ENCODE results near the gene LSP1.
"Not testable (repeated sequence)": the region's sequence is repeated elsewhere in the genome, so short reads cannot be mapped to it uniquely, and the experiment has no call there.

LSP1 gene

GRCh38 chr11:1863352-1864216, 10.7 kb downstream of the LSP1 start:
- no peak for ATAC-seq
- no peak for DNase-seq

DNA sequence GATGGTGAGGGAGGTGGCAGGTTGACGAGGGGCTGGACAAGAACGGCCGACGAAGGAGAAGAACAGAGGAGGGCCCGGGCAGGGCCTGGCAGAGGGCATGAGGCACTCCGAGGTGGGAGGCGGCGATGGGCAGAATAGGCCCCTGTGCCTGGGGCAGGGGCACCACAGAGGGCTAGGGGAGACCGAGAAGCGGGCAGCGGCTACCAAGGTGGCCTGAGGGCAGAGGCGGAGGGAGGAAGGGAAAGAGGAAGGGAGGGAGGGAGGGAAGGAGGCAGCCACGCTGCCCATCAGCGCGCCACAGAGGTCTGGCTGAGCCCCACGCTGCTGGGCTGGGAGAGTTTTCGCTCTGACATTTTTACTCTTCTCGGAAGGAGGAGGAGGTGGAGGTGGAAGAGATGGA, 11.3 kb downstream of the LSP1 start:
- no peak for ATAC-seq
- DNase-seq, result no peak

- ATAC-seq, result no peak
- no peak for DNase-seq
Measured at GRCh38 chr11:1864831-1865665, 12.2 kb downstream of the LSP1 start.

GRCh38 chr11:1866226-1866625, 13.3 kb downstream of the LSP1 start:
- no peak for ATAC-seq
- no peak for DNase-seq

DNA sequence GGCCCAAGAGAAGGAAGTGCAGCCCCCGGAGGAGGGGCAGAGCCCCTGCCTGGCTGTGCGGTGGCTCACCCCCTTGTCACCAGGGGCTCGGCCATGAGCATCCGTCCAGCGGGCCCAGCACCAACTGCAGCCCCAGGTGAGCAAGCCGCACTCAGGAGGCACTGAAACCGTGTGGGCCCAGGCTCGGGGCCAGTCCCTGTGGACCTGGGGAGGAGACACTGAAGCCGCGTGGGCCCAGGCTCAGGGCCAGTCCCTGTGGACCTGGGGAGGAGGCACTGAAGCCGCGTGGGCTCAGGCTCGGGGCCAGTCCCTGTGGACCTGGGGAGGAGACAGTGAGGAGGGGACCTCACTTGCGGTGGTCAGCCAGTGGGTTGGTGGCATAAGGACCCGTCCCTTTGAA, 13.9 kb downstream of the LSP1 start:
- no peak for DNase-seq
- no peak for ATAC-seq

GRCh38 chr11:1867381-1867780, 14.5 kb downstream of the LSP1 start:
- DNase-seq, result no peak
- no peak for ATAC-seq

GRCh38 chr11:1868056-1868635, 15.3 kb downstream of the LSP1 start:
- ATAC-seq (no peak), DNase-seq (no peak)

DNA sequence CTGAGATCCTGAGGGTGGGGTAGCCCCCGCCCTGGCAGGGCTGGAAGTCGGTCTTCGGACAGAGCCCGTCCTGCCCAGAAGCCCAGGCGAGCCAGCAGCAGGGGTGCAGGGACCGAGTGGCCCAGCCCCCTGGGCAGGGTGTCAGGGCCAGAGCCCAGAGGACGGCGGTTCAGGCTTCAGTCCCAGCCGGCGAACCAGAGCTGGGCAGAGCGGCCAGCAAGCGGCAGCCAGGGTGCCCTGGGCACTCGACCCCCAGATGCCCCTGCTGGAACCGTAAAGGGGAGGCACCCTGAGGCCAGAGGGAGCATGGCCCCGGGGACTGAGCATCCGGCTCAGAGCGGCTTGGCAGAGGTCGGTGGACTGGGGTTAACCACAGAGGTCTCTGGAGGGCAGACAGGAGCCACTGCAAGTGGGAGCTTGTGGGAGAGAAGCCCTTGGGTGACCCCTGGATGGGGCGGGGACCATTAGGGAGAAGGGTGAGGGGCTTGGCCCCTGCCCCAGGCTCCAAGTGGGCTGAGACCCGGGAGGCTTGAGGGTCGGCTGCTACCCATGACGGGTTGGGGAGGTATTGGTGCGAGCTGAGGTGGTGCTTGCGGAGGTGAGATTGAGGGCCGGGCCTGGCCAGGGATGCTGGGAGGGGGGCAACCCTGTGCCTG, 15.9 kb downstream of the LSP1 start:
- ATAC-seq (no peak), DNase-seq (no peak)

- ATAC-seq (no peak), DNase-seq (no peak)
Measured at GRCh38 chr11:1869427-1870325, 16.8 kb downstream of the LSP1 start.

GRCh38 chr11:1870326-1870696, 17.4 kb downstream of the LSP1 start:
- DNase-seq, result no peak
- ATAC-seq, result no peak

DNA sequence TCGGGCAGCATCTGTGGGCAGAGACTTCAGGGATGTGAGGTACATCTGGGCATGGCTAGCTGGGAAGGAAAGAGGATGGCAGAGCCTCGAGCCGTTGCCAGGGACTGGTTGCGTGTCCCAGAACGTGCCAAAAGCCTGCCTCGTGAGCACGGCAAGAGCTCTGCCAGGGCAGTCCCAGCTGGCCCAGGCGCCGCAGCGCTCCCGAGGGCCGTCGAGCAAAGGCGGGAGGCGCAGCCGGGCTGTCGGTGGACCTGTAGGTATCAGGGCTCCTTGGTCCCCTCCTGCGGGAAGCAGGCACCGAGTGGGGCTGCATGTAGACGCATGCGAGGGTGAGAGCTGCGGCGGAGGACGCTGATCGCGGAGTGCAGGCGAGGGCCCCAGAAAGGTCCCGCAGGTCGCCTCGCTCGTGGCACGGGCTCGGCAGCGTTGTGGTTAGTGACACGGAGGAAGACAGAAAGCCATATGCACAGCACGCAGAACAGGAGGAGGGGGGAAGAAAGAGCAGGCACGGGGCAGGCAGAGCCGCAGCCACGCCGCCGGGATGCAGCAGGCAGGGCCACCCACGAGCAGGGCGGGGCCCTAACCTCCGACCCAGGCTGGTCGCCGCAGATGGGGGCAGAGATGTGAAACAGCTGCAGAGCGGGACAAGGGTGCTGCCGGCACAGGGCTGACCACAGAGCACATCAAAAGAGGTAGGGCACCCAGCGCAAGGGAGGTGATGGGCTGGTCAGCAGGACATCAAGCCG, 18.0 kb downstream of the LSP1 start:
- ATAC-seq (peak; percentile 55), DNase-seq (peak; percentile 48)

- DNase-seq (no peak), ATAC-seq (no peak)
Measured at GRCh38 chr11:1871531-1871930, 18.6 kb downstream of the LSP1 start.

GRCh38 chr11:1872267-1872985, 19.5 kb downstream of the LSP1 start:
- DNase-seq (no peak), ATAC-seq (no peak)

- peak; percentile 29 for ATAC-seq
- DNase-seq, result no peak
Measured at GRCh38 chr11:1873048-1873812, 20.3 kb downstream of the LSP1 start.

- not testable (repeated sequence) for DNase-seq
Measured at GRCh38 chr11:1873813-1874150, 20.9 kb downstream of the LSP1 start.

GRCh38 chr11:1874441-1875092, 21.7 kb downstream of the LSP1 start:
- ATAC-seq, DNase-seq: not testable (repeated sequence)

More at GRCh38 chr11:1873813-1874150, 20.9 kb downstream of the LSP1 start:
- not testable (repeated sequence) for ATAC-seq

DNA sequence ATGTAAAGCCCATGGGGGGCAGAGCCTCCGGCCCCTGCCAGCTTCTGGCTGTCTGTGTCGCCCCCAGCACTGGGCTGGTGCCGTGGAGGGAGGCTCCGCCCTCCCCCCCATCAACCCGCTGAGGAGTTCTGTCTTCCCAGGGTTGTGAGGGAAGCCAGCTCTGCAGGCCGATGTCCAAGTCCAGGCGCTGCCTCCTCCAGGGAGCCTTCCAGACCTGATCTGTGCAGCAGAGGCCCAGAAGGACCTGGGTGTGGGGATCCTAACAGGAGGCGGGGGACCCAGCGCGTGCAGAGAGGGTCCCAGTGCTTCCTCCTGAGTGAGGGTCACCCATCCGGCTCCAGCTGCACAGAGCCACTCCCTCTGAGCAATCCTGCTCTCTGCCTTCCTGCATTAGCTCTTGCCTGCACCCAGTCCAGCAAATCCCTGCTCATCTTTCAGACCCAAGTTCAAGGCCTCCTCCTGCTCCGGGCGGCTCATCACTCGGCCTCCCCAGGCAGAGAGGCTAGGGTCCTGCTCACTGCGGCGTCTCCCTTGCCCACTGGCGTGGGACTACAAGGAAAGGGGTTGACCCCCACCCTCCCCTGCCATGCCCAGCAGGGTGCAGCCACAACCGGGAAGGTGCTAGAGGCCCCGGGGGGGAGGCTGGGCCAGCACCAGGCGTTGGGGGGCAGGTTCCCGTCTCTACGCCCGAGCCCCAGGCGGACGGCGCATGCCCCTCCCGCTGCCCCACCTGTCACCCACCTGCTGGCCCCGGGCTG, 22.4 kb downstream of the LSP1 start:
- DNase-seq (no peak), ATAC-seq (no peak)

- ATAC-seq, DNase-seq: not testable (repeated sequence)
Measured at GRCh38 chr11:1875851-1876301, 23.0 kb downstream of the LSP1 start.

Data from stimulated activated naive CD8-positive, alpha-beta T cell treated with anti-CD3 and anti-CD28 coated beads, Interleukin-15, Interleukin-2, amounts not matched to agents 100 U/mL and 50 U/mL, for 24 hours (primary cell).